Measurements from ENCODE around the gene RBCK1. TPM values are rescaled to one million over a fixed set of nuclear protein-coding genes. Genes with fewer than 3 reads are reported as not detected.

Gene RBCK1
- total and polyA plus RNA-seq, 2 donors (not counting 3 experiments of a cell fraction or from before 2014, with no cell fraction given): 80.4 to 82.7 TPM

DNA sequence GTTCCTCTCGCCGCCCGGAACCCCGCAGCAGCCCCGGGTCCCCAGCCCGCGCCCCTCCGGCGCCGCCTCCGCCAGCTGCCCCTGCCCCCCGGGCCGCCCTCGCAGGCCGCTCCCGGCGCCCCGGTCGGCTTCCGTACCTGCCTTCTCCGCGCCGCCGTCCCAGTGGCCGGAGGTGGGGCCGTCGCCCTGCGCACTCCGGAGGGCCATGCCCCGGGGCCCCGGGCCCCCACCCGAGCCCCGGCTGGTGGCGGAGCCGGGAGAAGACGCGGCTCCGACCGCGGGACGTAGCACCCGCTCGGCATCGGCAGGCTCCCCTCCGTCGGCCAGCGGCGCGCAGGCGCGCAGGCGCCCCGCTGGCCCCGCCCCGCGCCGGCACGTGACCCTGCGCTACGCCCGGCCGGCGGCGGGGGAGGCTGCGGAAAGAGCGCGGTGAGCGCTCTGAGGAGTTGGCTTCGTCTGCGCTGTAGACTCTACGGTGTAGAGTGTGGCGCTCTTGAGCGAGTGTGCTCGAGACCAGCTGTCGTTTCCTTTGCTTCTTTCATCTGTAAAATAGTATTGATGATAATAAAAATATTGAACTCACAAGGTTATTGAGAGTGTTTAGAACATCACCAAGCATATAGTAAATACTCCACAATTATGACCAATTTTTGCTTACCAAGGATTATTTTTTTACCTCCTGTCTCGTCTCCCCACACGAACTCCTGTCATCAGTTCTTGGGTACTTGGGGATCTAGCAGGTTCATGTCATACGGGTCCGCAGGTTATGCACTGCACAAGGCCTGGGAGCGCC lies 54.3 kb downstream of the RBCK1 start, which contains the start of gene TBC1D20:
TBC1D20 (minus strand) TSS at position 335 of the 793 bp plus-strand sequence; CDS start at position 207, 128 bp downstream.
- Histone ChIP-seq H3K9ac (replicated peaks; ENCODE audit: extremely low read depth, insufficient read depth, low read length) (peak within 1 kb of the TSS; percentile 61), H3K36me3 (ENCODE audit: control insufficient read depth in 2 of 2, extremely low read depth in 1 of 2, insufficient read depth in 2 of 2, low read length in 2 of 2) (no peaks in the 10 kb centered on the region), H2AFZ (ENCODE audit: low read depth, low read length) (peak within 1 kb of the TSS; percentile 90), H3K4me1 (ENCODE audit: control insufficient read depth, extremely low read depth, insufficient read depth, low read length) (peaks cover 28% of the 10 kb centered on the region), H4K20me1 (replicated peaks; ENCODE audit: control insufficient read depth, extremely low read depth, insufficient read depth, low read length) (peaks cover 3% of the 10 kb centered on the region), H3K79me2 (ENCODE audit: control insufficient read depth, insufficient read depth, low read length) (peaks cover 44% of the 10 kb centered on the region), H3K9me3 (replicated peaks; ENCODE audit: control insufficient read depth, insufficient read depth, low read length) (no peaks in the 10 kb centered on the region), H3K9me1 (replicated peaks; ENCODE audit: control insufficient read depth, extremely low read depth, insufficient read depth, low read length) (no peaks in the 10 kb centered on the region), H3K4me3 (replicated peaks in 1 of 3; ENCODE audit: insufficient read depth in 1 of 3, low read depth in 1 of 3, low read length in 3 of 3) (peak within 1 kb of the TSS; percentile 55 to 70 (median 66)), H3K27me3 (ENCODE audit: control insufficient read depth in 2 of 2, insufficient read depth in 2 of 2, low read length in 2 of 2) (no peaks in the 10 kb centered on the region), H3K27ac (ENCODE audit: insufficient read depth, low read depth, low read length) (peak within 1 kb of the TSS; percentile 48), H3K4me2 (ENCODE audit: insufficient read depth, low read length) (peak within 1 kb of the TSS; percentile 86)
- FAIRE-seq (peak; percentile 31), DNase-seq (ENCODE audit: low read depth, low spot score) (peak; percentile 85)
- BruUV-seq (replicated peaks): no TSS peak
- dilution Hi-C loops (cut with MboI; ENCODE audit: extremely low pct_ligation_motif_present, low sequenced_read_pairs) (no loop called here), intact Hi-C loops (cut with micrococcal nuclease) (loop anchor here (1.0 to 2.0 kb wide), 4 partner anchors 17 to 115 kb away; partner anchors contain the start of genes NRSN2 and RBCK1)
- POLR2A ChIA-PET: no interaction called here
- CTCF ChIA-PET: interaction anchor here (0.6 to 2.0 kb wide), 6 partner anchors 10 to 100 kb away, joined by 3 to 7 read pairs (median 4); no protein-coding TSS in a partner anchor
- TF ChIP-seq POLR2AphosphoS5 (IDR thresholded peaks at IDR 0.05; ENCODE audit: insufficient read depth, low read depth, low read length) (peak; percentile 83), POLR2A (IDR thresholded peaks at IDR 0.05; ENCODE audit: low read depth, low read length) (peak; percentile 75), JUN (IDR thresholded peaks at IDR 0.05; ENCODE audit: borderline replicate concordance, insufficient read depth, insufficient read length, low read depth) (no peak), MYC (IDR thresholded peaks at IDR 0.05; ENCODE audit: low read depth, low read length) (no peak), MAX (IDR thresholded peaks at IDR 0.05; ENCODE audit: insufficient read depth, insufficient read length) (peak; percentile 74), FOS (IDR thresholded peaks at IDR 0.05; ENCODE audit: borderline replicate concordance, insufficient read depth, low read length) (no peak), EZH2 (IDR thresholded peaks at IDR 0.05; ENCODE audit: borderline replicate concordance, low read depth, low read length, severe bottlenecking) (no peak), GATA2 (IDR thresholded peaks at IDR 0.05; ENCODE audit: insufficient read depth, insufficient read length, low read depth, low read length) (no peak)
- TF ChIP-seq, protein P1, sequence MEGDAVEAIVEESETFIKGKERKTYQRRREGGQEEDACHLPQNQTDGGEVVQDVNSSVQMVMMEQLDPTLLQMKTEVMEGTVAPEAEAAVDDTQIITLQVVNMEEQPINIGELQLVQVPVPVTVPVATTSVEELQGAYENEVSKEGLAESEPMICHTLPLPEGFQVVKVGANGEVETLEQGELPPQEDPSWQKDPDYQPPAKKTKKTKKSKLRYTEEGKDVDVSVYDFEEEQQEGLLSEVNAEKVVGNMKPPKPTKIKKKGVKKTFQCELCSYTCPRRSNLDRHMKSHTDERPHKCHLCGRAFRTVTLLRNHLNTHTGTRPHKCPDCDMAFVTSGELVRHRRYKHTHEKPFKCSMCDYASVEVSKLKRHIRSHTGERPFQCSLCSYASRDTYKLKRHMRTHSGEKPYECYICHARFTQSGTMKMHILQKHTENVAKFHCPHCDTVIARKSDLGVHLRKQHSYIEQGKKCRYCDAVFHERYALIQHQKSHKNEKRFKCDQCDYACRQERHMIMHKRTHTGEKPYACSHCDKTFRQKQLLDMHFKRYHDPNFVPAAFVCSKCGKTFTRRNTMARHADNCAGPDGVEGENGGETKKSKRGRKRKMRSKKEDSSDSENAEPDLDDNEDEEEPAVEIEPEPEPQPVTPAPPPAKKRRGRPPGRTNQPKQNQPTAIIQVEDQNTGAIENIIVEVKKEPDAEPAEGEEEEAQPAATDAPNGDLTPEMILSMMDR (IDR thresholded peaks at IDR 0.05; ENCODE audit: extremely low read depth in 1 of 2, insufficient read depth in 1 of 2, low read depth in 1 of 2, low read length in 2 of 2): peak in 1 of 2 donors; percentile 16

Measured in endothelial cell of umbilical vein (primary cell).